K562 (cell line): ENCODE data around the gene SOCS6. TPM values are rescaled to one million over a fixed set of nuclear protein-coding genes. Genes with fewer than 3 reads are reported as not detected.

Experiments
- ATAC-seq: fragments of 200-7000 bp; cut with Tn5 transposase; 3 replicates; pipeline ENCODE4 v1.9.1; 2020; ENCODE audit warnings: moderate library complexity
- BruUV-seq: library from RNA; stranded (reverse); fragments of 400-500 nt; replicated peaks from 2 replicates; lab custom pipeline; 2021; lab: Mats Ljungman, UMichigan
- CTCF ChIA-PET: fragments of 300-600 bp; formaldehyde crosslinking; extraction: SDS; loops from one replicate; lab custom pipeline; 2021; ENCODE audit warnings: low intra/inter-chr PET ratio; lab: Yijun Ruan, JAX
- POLR2A ChIA-PET: fragments of 300-600, 350-650 bp; sonication (Branson Sonifier 250); formaldehyde crosslinking; extraction: SDS; loops from one replicate; lab custom pipeline; 2021; ENCODE audit warnings: antibody characterized with exemption, inconsistent platforms; lab: Yijun Ruan, JAX
- DNase-seq, 4 experiments: peaks; one replicate each; pipeline versions ENCODE4 v3.0.0 to v3.0.0-alpha.2; 2011 to 2018; ENCODE audit warnings: low spot score in 3 of 4, mixed read lengths in 3 of 4; ENCODE audit errors: extremely low read depth in 1 of 4
- FAIRE-seq: peaks from 2 replicates; lab custom pipeline; 2011; peaks lifted over from hg19 to GRCh38; lab: Jason Lieb, UNC
- H2AFZ ChIP-seq: 2 replicates; pipeline ENCODE4 v1.6.0; 2011; ENCODE audit warnings: low read depth, low read length, control low read depth, inconsistent platforms
- H3K27ac ChIP-seq: fragments of 200-600 bp; 3 replicates; pipeline ENCODE4 v1.8.0; 2011; ENCODE audit warnings: low read depth, mild to moderate bottlenecking, control low read depth, inconsistent platforms, low read length, moderate library complexity, mixed read lengths; ENCODE audit errors: extremely low read depth
- H3K27me3 ChIP-seq, 2 experiments: fragments of 300-600 bp in 1 of 2; 2 replicates in 1 of 2; 3 replicates in 1 of 2; pipeline versions ENCODE4 v1.6.0 to v1.8.0; 2011; ENCODE audit warnings: inconsistent platforms in 2 of 2, low read length in 2 of 2, mild to moderate bottlenecking in 1 of 2, mixed read lengths in 1 of 2, moderate library complexity in 1 of 2; ENCODE audit not compliant: control insufficient read depth in 2 of 2, insufficient read depth in 2 of 2
- H3K36me3 ChIP-seq: fragments of 300-600 bp; 3 replicates; pipeline ENCODE4 v1.8.0; 2011; ENCODE audit warnings: mild to moderate bottlenecking, low read length, inconsistent platforms; ENCODE audit not compliant: control insufficient read depth, insufficient read depth
- H3K4me1 ChIP-seq, 2 experiments: fragments of 200-600 bp in 1 of 2; replicated peaks in 1 of 2; 2 replicates in 1 of 2; 3 replicates in 1 of 2; pipeline versions ENCODE4 v1.5.1 to v1.8.0; 2011; ENCODE audit warnings: inconsistent platforms in 2 of 2, low read length in 2 of 2, mild to moderate bottlenecking in 1 of 2, mixed read lengths in 1 of 2, moderate library complexity in 1 of 2; ENCODE audit not compliant: control insufficient read depth in 2 of 2, insufficient read depth in 2 of 2
- H3K4me2 ChIP-seq: 2 replicates; pipeline ENCODE4 v1.6.1; 2011; ENCODE audit warnings: low read length, control low read depth, inconsistent platforms, mixed read lengths; ENCODE audit not compliant: insufficient read depth
- H3K4me3 ChIP-seq: fragments of 200-600 bp; sonication (generic), shearing (Covaris generic); 2 replicates; pipeline ENCODE4 v1.5.1; 2016; ENCODE audit warnings: control low read depth, inconsistent platforms
- H3K79me2 ChIP-seq: fragments of 200-600 bp; 3 replicates; pipeline ENCODE4 v1.8.0; 2011; ENCODE audit warnings: low read length, inconsistent platforms; ENCODE audit not compliant: control insufficient read depth, insufficient read depth
- H3K9ac ChIP-seq, 2 experiments: 2 replicates each; pipeline versions ENCODE4 v1.6.0 to v1.6.1; 2011; ENCODE audit warnings: low read depth in 2 of 2, low read length in 2 of 2, control low read depth in 1 of 2, inconsistent platforms in 1 of 2, mild to moderate bottlenecking in 1 of 2, mixed read lengths in 1 of 2; ENCODE audit not compliant: insufficient read depth in 1 of 2
- H3K9me1 ChIP-seq: one replicate; pipeline ENCODE4 v1.6.0; 2011; ENCODE audit warnings: inconsistent platforms, mild to moderate bottlenecking, low read length, moderate library complexity; ENCODE audit not compliant: control insufficient read depth, insufficient read depth
- H3K9me3 ChIP-seq: replicated peaks from 2 replicates; pipeline ENCODE4 v1.5.1; 2011; ENCODE audit warnings: low read depth, low read length, inconsistent platforms; ENCODE audit not compliant: control insufficient read depth, insufficient read depth
- H4K20me1 ChIP-seq: replicated peaks from 2 replicates; pipeline ENCODE4 v1.6.1; 2011; ENCODE audit warnings: low read length, inconsistent platforms, mixed read lengths; ENCODE audit not compliant: control insufficient read depth, insufficient read depth
- CC2D1A ChIP-seq: fragments of 450-650 bp; IDR thresholded peaks from 2 replicates; pipeline ENCODE4 v1.6.1; 2017; ENCODE audit warnings: mild to moderate bottlenecking
- KLF16 ChIP-seq: IDR thresholded peaks from 2 replicates; pipeline ENCODE4 v1.6.1; 2016; ENCODE audit warnings: antibody characterized with exemption
- NR4A1 ChIP-seq, 2 experiments: fragments of 250-450 bp in 1 of 2; fragments of 450-650 bp in 1 of 2; sonication (Bioruptor Pico) in 1 of 2; IDR thresholded peaks; 2 replicates each; pipeline versions ENCODE4 v1.4.0 to v1.6.1; 2016 to 2020; ENCODE audit warnings: mild to moderate bottlenecking in 2 of 2, missing compliant biosample characterization in 1 of 2, missing genetic modification characterization in 1 of 2, moderate library complexity in 1 of 2
- PRPF4 ChIP-seq: fragments of 200-400 bp; formaldehyde crosslinking; IDR thresholded peaks from one replicate; pipeline ENCODE4 v1.6.1; 2017; ENCODE audit warnings: low read length, low read depth, mild to moderate bottlenecking; ENCODE audit not compliant: insufficient read depth, poor library complexity, severe bottlenecking
- TEAD1 ChIP-seq, 2 experiments: fragments of 450-650 bp in 1 of 2; sonication (generic) in 1 of 2; formaldehyde crosslinking; IDR thresholded peaks; 2 replicates each; pipeline versions ENCODE4 v1.4.0 to v1.8.0; 2020 to 2022; ENCODE audit warnings: mild to moderate bottlenecking in 2 of 2, missing genetic modification reagents in 1 of 2
- ZC3H11A ChIP-seq: IDR thresholded peaks from 2 replicates; pipeline ENCODE4 v1.6.1; 2012; ENCODE audit warnings: low read depth, low read length, improper control_type of control experiment
- ZNF551 ChIP-seq: fragments of 250-450 bp; sonication (Bioruptor Pico); IDR thresholded peaks from 2 replicates; pipeline ENCODE4 v1.5.0; 2021; ENCODE audit warnings: mild to moderate bottlenecking, moderate library complexity
- WGBS: fragments of 100-300 bp; shearing (Covaris generic); methylation state at CpG from one replicate; pipeline ENCODE4 v1.1.6; 2016; ENCODE audit warnings: low coverage, mixed read lengths; ENCODE audit not compliant: insufficient coverage; ENCODE audit errors: missing lambda C conversion rate; 5-methylcytosine and 5-hydroxymethylcytosine counted together
- in situ Hi-C: fragments of 300-500 bp; cut with MboI; formaldehyde crosslinking; loops from 4 replicates; pipeline ENCODE4 v1.15.0; 2018; ENCODE audit warnings: inconsistent platforms, mixed read lengths
- intact Hi-C: fragments of 100-400 bp; cut with micrococcal nuclease; formaldehyde crosslinking; loops from 2 replicates; pipeline ENCODE4 v1.14.2; 2022
- polyA plus RNA-seq, 8 experiments: library from polyadenylated mRNA; depleted of rRNA in 4 of 8; stranded (reverse) in 5 of 8; unstranded in 3 of 8; fragments of >200 nt; fragmentation: Nextera tagmentation in 2 of 8; fragmentation: Illumina TruSeq in 1 of 8; extraction: Ambion mirVana in 2 of 8; extraction: Trizol in 1 of 8; gene quantifications; 2 replicates each; pipeline versions ENCODE4 v1.2.1 to v1.2.3, GENCODE V29; 2011 to 2014; ENCODE audit warnings: inconsistent platforms in 1 of 8, missing spikeins in 1 of 8
- total RNA-seq, 7 experiments: library from RNA; depleted of rRNA in 6 of 7; stranded (reverse); fragments of >200 nt in 6 of 7; fragmentation: Illumina TruSeq in 2 of 7; extraction: Trizol in 2 of 7; gene quantifications; 2 replicates each; pipeline versions ENCODE4 v1.2.1 to v1.2.3, GENCODE V29; 2011 to 2021; ENCODE audit warnings: low replicate concordance in 1 of 7

The SOCS6 gene
- total and polyA plus RNA-seq, 9 of the 15 experiments (the other 6 are each of a cell fraction or from before 2014, with no cell fraction given), result 2.5 to 7.1 (median 5.6) TPM

DNA sequence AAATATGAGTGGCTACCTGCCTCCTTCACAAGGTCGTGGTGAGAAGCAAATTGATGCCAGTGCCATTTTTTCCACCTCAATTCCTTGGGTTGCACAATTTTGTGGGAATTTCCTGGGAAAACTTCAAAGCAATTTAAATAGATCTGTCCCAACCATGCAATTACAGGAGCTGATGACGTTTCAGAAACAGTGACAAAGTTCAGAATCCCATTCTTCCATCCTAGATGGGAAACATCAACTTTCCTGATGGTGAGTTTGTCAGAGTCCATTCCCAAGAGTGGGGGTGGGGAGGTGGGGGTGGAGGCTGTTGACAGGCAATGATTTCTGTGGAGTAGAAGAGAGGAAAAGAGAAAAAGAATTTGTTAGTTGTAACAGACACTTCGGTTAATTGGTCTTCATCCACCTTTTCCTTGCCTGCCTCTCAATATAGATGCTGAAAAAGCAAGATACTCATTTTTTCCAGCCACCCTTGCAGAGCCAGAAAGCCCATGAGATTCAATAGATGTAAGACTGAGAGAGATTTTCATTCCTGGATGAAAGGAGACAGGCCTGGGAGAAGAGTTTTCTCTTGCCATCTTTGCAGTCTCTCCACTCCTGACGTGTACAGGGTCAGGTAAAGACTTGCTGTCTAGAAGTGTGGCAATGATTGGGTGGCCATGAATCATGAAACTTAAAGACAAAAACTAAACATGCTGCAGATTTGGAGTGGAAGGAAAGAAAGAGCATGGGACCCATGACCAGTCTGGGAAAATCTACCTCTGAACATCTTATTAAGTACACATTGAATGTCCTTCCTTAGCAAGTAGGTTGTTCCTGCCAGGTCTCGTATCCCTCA is 47.3 kb downstream of the SOCS6 start:
- no peak overlapping the region for H3K4me2 ChIP-seq
- no peak overlapping the region for H3K27ac ChIP-seq
- no peak for ATAC-seq
- H3K36me3 ChIP-seq, result no peaks in the 10 kb centered on the region
- H3K79me2 ChIP-seq, result no peaks in the 10 kb centered on the region
- BruUV-seq, result no TSS peak
- H3K9me3 ChIP-seq, result no peaks in the 10 kb centered on the region; the same call in 1 of the 2 replicates
- H3K9ac ChIP-seq, result no peak overlapping the region
- no peaks in the 10 kb centered on the region for H3K9me1 ChIP-seq
- no peak for TF ChIP-seq KLF16
- no peak for TF ChIP-seq ZNF551 (CRISPR knock-in tag)
- no peak for TF ChIP-seq TEAD1 (CRISPR knock-in tag; IDR thresholded peaks at IDR 0.05)
- TF ChIP-seq CC2D1A, result no peak
- no peak for TF ChIP-seq ZC3H11A
- TF ChIP-seq PRPF4, result no peak
- TF ChIP-seq NR4A1 (CRISPR knock-in tag; IDR thresholded peaks at IDR 0.05), result no peak
- TF ChIP-seq NR4A1 (tag; IDR thresholded peaks at IDR 0.05), result no peak
- intact Hi-C loops (no loop called here), in situ Hi-C loops (no loop called here)
- ChIA-PET CTCF (no interaction called here), POLR2A (no interaction called here)
- H3K27me3 ChIP-seq, result no peaks in the 10 kb centered on the region
- H4K20me1 ChIP-seq, result no peaks in the 10 kb centered on the region
- FAIRE-seq, result no peak
- H3K4me3 ChIP-seq, result no peak overlapping the region
- WGBS, result 36% methylated on average over 3 of the region's 5 CpGs
- no peak overlapping the region for H2AFZ ChIP-seq
- H3K4me1 ChIP-seq, result no peaks in the 10 kb centered on the region; a peak in 2 of 5 replicates
- no peak for DNase-seq
